Measurements from ENCODE around the gene MIA. TPM values are rescaled to one million over a fixed set of nuclear protein-coding genes. Genes with fewer than 3 reads are reported as not detected.
A peak's percentile ranks its signal among the peaks of the same experiment; 100 is the strongest.
"Not testable (repeated sequence)": the region's sequence is repeated elsewhere in the genome, so short reads cannot be mapped to it uniquely, and the experiment has no call there.

MIA gene
- total RNA-seq, 1 donor from 2014 or later: not detected

DNA sequence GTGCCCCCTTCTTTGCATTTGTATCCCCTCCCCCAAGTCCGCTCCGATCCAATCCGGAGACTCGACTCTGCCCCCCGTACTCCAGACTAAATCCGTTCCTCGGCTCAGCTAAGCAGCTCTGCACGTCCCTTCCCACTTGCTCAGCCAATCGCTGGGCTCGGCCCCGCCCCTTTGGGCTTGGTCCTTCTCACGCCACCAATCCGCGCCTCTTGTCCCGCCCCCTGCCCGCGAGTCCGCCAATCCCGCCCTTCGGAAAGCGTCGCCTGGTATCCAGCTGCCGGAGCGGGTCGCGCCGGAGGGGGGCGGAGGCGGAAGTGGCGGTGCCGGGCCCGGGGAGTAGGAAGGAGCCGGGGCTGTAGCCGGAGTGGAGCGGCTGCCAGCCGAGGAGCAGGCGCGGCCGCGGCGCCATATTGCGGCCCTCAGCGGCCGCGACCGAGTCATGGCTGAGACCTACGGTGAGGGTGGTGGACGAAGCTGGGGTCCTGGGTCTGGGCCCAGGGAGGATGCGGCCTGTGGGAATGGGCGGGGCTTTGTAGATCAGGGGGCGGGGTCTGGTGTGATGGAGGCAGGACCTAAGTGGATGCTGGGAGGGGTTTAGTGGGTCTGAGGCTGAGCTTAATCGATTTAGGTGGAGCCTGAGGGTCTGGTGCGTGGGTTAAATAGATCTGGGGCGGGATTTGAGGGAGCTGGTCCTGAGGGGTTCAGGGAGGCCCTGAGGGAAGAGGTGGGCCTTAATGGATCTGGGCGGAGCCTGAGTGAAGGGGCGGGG, 2.8 kb downstream of the MIA start, which contains the start of gene RAB4B:
TSS of gene RAB4B (plus strand) at position 311 of the 769 bp plus-strand sequence. CDS start at position 440, 129 bp downstream.
- DNase-seq (ENCODE audit: low spot score): peak; percentile 100

- DNase-seq (ENCODE audit: low spot score): no peak
These were observed 3.5 kb downstream of the MIA start for GRCh38 chr19:40778706-40779284.

DNA sequence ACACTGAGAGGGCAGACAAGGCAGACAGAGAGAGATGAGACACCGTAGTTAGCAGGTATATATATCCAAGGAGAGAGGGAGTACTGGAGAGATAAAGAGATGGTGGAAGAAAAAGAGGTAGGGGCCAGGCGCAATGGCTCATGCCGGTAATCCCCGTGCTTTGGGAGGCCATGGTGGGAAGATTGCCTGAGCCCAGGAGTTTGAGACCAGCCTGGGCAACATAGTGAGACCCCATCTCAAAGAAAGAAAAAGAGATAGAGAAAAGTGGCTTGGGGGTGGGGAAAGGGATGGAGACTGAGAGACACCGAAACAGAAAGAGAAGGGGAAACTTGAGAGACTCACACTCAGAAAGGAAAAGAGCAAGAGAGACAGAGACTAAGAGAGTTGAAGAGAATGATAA, 5.3 kb downstream of the MIA start:
- DNase-seq (ENCODE audit: low spot score): no peak

- DNase-seq (ENCODE audit: low spot score): no peak
These were observed 5.8 kb downstream of the MIA start for GRCh38 chr19:40781140-40781539.

DNA sequence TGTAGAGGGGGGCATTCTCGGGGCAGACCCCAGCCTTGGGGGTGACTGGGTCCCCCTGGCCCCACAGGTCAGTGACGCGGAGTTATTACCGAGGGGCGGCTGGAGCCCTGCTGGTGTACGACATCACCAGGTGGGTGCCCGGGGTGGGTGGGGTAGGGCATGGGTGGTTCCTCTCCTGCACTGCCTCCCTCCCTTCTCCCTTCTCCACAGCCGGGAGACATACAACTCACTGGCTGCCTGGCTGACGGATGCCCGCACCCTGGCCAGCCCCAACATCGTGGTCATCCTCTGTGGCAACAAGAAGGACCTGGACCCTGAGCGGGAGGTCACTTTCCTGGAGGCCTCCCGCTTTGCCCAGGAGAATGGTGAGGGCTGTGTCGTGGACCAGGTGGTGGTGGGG, 8.4 kb downstream of the MIA start:
- no peak for DNase-seq (ENCODE audit: low spot score)

GRCh38 chr19:40784146-40784545, 8.8 kb downstream of the MIA start:
- not testable (repeated sequence) for DNase-seq (ENCODE audit: low spot score)

DNA sequence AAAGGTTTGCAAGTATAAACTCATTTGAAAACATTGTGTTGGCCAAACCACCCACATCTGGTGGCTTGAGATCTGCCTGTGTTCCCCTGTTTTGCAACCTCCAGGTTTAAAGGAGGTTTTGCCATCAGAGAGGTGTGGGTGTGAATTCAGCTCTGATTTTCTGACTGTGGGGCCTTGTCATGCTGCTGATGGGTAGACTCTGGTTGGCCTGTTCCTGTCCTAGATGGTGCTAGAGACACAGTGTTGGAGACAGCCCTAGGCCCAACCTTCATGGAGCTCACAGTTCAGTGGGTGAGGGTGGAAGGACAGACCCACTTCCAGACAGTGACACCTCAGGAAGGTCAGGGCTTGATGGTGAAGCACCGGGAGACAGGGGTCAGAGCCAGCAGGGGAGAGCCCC, 10.2 kb downstream of the MIA start:
- DNase-seq (ENCODE audit: low spot score): no peak

DNA sequence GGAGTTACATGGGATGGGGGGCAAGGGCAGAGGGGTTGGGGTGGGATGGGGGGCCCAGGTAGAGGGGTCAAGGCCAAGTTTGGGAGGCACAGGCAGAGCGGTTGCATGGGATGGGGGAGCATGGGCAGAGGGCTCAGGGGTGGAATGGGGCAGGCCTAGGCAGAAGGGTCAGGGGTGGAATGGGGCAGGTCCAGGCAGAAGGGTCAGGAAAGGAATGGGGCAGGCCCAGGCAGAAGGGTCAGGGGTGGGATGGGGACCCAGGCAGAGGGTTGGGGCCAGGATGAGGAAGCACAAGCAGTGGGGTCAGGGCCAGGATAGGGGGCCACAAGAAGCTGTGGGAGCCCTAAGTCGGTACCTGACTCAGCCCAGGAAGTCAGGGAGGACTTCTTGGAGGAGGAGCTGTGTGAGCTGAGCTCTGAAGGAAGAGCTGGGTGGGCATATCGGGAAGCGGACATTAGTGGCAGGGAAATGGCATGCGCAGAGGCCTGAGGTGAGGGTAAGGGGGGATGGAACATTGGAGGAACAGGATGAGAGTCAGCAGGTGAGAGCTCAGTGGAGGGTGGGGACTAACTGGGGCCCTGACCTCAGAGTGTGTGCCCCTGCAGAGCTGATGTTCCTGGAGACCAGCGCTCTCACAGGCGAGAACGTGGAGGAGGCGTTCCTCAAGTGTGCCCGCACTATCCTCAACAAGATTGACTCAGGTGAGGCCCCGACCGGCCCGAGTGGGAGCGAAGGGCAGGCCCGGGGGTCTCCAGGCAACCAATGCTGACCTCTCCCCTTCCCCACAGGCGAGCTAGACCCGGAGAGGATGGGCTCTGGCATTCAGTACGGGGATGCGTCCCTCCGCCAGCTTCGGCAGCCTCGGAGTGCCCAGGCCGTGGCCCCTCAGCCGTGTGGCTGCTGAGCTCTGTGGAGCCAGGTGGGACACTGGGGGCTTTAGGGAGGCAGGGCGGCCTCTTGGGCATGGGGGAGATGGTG, 11.0 kb downstream of the MIA start:
- no peak for DNase-seq (ENCODE audit: low spot score)

DNA sequence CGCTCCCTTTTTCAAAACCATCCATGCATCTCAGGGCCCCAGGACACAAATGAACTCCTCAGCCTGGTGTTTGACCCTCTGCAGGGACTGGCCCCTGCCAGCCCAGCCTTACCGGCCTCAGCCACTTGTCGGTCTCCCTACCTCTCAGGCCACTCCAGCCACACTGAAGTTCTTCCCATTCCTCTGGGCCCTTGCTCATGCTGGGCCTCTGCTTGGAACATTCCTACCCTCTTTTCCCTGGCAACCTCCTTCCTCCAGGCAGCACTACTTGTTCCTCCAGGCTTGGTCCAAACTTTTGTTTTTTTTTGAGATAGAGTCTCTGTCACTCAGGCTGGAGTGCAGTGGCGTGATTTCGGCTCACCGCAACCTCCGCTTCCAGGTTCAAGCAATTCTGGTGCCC, 16.0 kb downstream of the MIA start:
- no peak for DNase-seq (ENCODE audit: low spot score)

- no peak for DNase-seq (ENCODE audit: low spot score)
These were observed 16.7 kb downstream of the MIA start for GRCh38 chr19:40791996-40792395.

GRCh38 chr19:40797166-40797962, 22.0 kb downstream of the MIA start:
- no peak for DNase-seq (ENCODE audit: low spot score)

GRCh38 chr19:40797963-40798682, 22.8 kb downstream of the MIA start:
- peak; percentile 77 for DNase-seq (ENCODE audit: low spot score)

DNA sequence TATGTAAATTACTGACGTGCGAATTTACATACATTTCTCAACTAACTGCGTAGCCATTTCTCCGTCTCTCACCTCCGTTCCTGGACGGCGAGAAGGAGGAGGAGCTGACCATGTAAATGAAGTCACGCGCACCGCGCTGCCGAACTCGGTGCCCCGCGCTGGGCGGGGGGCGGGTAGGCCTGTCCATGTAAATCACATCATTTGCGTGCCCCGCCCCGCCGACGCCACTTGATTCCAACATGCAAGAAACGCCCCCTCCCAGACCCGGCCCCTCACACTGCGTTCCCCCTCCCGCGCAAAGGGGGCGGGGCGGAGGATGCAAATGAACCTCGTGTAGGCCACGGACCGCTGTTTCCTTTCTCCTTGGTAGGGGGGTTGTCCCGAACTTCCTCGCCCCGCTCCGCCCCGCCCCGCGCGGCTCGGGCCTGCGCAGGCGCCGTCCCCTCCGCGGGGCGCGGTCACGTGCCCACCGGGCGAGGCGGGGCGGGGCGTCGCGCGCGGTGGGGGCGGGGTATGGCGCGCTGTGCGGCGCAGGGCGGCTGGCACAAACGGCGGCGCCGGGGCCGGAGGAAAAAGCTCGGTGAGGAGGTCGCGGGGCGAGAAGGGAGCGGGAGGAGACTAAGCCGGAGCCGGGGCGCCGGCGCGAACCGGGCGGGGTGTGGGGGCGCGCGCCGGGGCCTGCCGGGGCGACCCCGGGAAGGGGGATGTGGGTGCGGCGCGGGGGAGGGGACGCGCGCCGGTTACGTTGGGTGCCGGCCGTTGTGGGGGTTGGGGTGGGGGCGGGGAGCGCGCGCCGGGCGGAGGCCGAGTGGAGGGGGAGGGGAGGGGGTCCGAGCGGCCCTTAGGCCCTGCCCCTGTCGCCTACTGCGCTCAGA, 23.6 kb downstream of the MIA start, which contains the start of gene EGLN2:
TSS of gene EGLN2 (plus strand) at position 509 of the 875 bp plus-strand sequence. CDS start 1,382 bp downstream, outside the sequence.
- peak; percentile 100 for DNase-seq (ENCODE audit: low spot score)

DNA sequence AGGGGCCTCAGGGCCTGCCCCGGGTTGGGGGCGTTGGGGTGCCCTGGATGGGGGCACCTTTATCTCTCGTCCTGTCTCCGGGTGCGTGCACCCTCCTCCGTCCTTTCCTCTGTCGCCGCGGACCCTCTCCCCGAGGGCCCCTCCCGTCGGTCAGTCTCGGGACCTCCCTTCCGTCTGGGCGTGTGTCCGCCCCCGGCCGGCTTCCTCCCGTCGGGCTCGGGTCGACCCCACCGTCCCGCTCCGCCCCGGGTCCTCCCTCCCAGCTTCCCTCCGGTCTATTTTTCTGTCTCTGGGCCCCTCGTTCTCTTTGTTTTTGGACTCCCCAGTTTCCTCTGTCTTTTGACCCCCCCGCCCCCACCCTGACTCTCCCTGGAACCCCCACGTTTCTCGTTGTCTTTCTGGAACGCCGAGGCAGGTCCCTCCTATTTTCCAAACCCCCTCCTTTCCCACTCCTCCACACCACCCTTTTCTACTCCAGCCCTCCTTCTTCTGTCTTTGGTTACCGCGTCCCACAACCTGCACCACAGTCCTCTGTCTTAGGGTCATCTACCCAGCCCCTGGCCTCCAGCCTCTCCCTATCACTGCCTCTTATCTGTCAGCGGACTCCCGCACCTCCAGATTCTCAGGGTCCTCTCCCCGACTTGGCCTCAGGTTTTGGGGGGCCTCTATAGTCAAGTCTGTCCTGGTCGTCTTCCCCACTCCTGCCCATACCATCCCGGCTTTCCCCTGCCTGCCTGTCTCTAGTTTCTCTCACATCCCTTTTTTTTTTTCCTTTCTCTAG, 24.4 kb downstream of the MIA start:
- no peak for DNase-seq (ENCODE audit: low spot score)

GRCh38 chr19:40800339-40800996, 25.1 kb downstream of the MIA start:
- DNase-seq (ENCODE audit: low spot score): no peak

DNA sequence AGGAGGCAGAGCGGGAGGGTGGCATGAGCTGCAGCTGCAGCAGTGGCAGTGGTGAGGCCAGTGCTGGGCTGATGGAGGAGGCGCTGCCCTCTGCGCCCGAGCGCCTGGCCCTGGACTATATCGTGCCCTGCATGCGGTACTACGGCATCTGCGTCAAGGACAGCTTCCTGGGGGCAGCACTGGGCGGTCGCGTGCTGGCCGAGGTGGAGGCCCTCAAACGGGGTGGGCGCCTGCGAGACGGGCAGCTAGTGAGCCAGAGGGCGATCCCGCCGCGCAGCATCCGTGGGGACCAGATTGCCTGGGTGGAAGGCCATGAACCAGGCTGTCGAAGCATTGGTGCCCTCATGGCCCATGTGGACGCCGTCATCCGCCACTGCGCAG, 25.7 kb downstream of the MIA start:
- DNase-seq (ENCODE audit: low spot score): no peak

GRCh38 chr19:40801426-40802299, 26.3 kb downstream of the MIA start:
- no peak for DNase-seq (ENCODE audit: low spot score)
